GM12878 (cell line): ENCODE measurements around the gene FOXO1. TPM values are rescaled to one million over a fixed set of nuclear protein-coding genes. Genes with fewer than 3 reads are reported as not detected.

Source experiments
- ATAC-seq: fragments of 200-7000 bp; cut with Tn5 transposase; 3 replicates; pipeline ENCODE4 v1.9.1; 2020; ENCODE audit warnings: mild to moderate bottlenecking, moderate library complexity
- BruUV-seq: library from RNA; stranded (reverse); fragments of 400-500 nt; replicated peaks from 2 replicates; lab custom pipeline; 2021; lab: Mats Ljungman, UMichigan
- CTCF ChIA-PET: fragments of 300-600 bp; sonication (Branson Sonifier 250); formaldehyde crosslinking; extraction: SDS; loops from one replicate; lab custom pipeline; 2021; ENCODE audit warnings: inconsistent platforms; lab: Yijun Ruan, JAX
- POLR2A ChIA-PET: fragments of 350-600 bp; formaldehyde crosslinking; extraction: SDS; loops from one replicate; lab custom pipeline; 2021; ENCODE audit warnings: inconsistent platforms; lab: Charles Lee
- RAD21 ChIA-PET: fragments of 300-600 bp; sonication (Branson Sonifier 250); formaldehyde crosslinking; loops from one replicate; lab custom pipeline; 2023; ENCODE audit warnings: antibody characterized with exemption; ENCODE audit not compliant: unreplicated experiment; lab: Charles Lee
- SMC1A ChIA-PET: fragments of 300-600 bp; sonication (Branson Sonifier 250); formaldehyde crosslinking; loops from one replicate; lab custom pipeline; 2023; ENCODE audit not compliant: unreplicated experiment, uncharacterized antibody; lab: Charles Lee
- DNase-seq: peaks from one replicate; pipeline ENCODE4 v3.0.0-alpha.2; 2011; ENCODE audit warnings: low read depth, low spot score
- FAIRE-seq: peaks from 3 replicates; lab custom pipeline; 2011; peaks lifted over from hg19 to GRCh38; lab: Jason Lieb, UNC
- H2AFZ ChIP-seq: 2 replicates; pipeline ENCODE4 v1.6.0; 2011; ENCODE audit warnings: low read depth, low read length, control low read depth; ENCODE audit not compliant: control insufficient read depth
- H3K27ac ChIP-seq: 2 replicates; pipeline ENCODE4 v1.5.1; 2011; ENCODE audit warnings: control low read depth; ENCODE audit not compliant: control insufficient read depth, insufficient read depth
- H3K27me3 ChIP-seq, 2 experiments: replicated peaks in 1 of 2; 2 replicates each; pipeline versions ENCODE4 v1.6.0 to v1.6.1; 2011; ENCODE audit warnings: low read length in 1 of 2; ENCODE audit not compliant: control insufficient read depth in 2 of 2, insufficient read depth in 2 of 2
- H3K36me3 ChIP-seq, 2 experiments: 2 replicates each; pipeline ENCODE4 v1.5.1; 2011; ENCODE audit warnings: low read length in 1 of 2; ENCODE audit not compliant: control insufficient read depth in 2 of 2, insufficient read depth in 2 of 2
- H3K4me1 ChIP-seq: 2 replicates; pipeline ENCODE4 v1.6.1; 2011; ENCODE audit warnings: mild to moderate bottlenecking, low read length, moderate library complexity, mixed read lengths; ENCODE audit not compliant: control insufficient read depth, insufficient read depth
- H3K4me2 ChIP-seq: 2 replicates; pipeline ENCODE4 v1.6.0; 2011; ENCODE audit warnings: control low read depth; ENCODE audit not compliant: control insufficient read depth, insufficient read depth
- H3K4me3 ChIP-seq: fragments of 200-600 bp; sonication (generic); 2 replicates; pipeline ENCODE4 v1.5.1; 2016
- H3K79me2 ChIP-seq: 2 replicates; pipeline ENCODE4 v1.6.0; 2011; ENCODE audit warnings: low read length; ENCODE audit not compliant: control insufficient read depth, insufficient read depth
- H3K9ac ChIP-seq: 2 replicates; pipeline ENCODE4 v1.8.0; 2011; ENCODE audit warnings: low read length, control low read depth, mixed read lengths; ENCODE audit not compliant: control insufficient read depth, insufficient read depth
- H3K9me3 ChIP-seq: replicated peaks from 3 replicates; pipeline ENCODE4 v1.5.1; 2011; ENCODE audit warnings: mild to moderate bottlenecking, low read length; ENCODE audit not compliant: control insufficient read depth, insufficient read depth
- H4K20me1 ChIP-seq: 2 replicates; pipeline ENCODE4 v1.6.0; 2011; ENCODE audit not compliant: control insufficient read depth, insufficient read depth
- HDAC6 ChIP-seq: fragments of 200-600 bp; sonication (generic); IDR thresholded peaks from one replicate; pipeline ENCODE4 v1.8.0; 2017; ENCODE audit warnings: antibody characterized with exemption; ENCODE audit not compliant: unreplicated experiment
- MLLT1 ChIP-seq: fragments of 450-650 bp; IDR thresholded peaks from 2 replicates; pipeline ENCODE4 v1.6.1; 2016; ENCODE audit warnings: mild to moderate bottlenecking
- POLR2A ChIP-seq: IDR thresholded peaks from 2 replicates; pipeline ENCODE4 v1.6.1; 2011; ENCODE audit warnings: low read depth, mild to moderate bottlenecking, low read length
- POLR2AphosphoS5 ChIP-seq: IDR thresholded peaks from 2 replicates; pipeline ENCODE4 v1.6.1; 2011; ENCODE audit warnings: mild to moderate bottlenecking, low read length, inconsistent platforms
- ZNF384 ChIP-seq: IDR thresholded peaks from 2 replicates; pipeline ENCODE4 v1.6.1; 2012; ENCODE audit warnings: low read depth, mild to moderate bottlenecking, low read length, improper control_type of control experiment, borderline replicate concordance
- ZNF622 ChIP-seq: fragments of 450-650 bp; IDR thresholded peaks from 2 replicates; pipeline ENCODE4 v1.6.1; 2017; ENCODE audit warnings: mild to moderate bottlenecking, inconsistent platforms
- WGBS: methylation state at CpG from one replicate; pipeline ENCODE4 v1.1.6; 2016; ENCODE audit warnings: low lambda C conversion rate; ENCODE audit not compliant: insufficient replicate concordance, insufficient coverage; ENCODE audit errors: missing lambda C conversion rate; 5-methylcytosine and 5-hydroxymethylcytosine counted together
- in situ Hi-C: fragments of 300-500 bp; cut with MboI; formaldehyde crosslinking; loops from 9 replicates; pipeline ENCODE4 v1.14.3; 2018; ENCODE audit warnings: mixed read lengths
- intact Hi-C: fragments of 100-400 bp; cut with micrococcal nuclease; formaldehyde crosslinking; loops from one replicate; pipeline ENCODE4 v1.14.2; 2022; ENCODE audit not compliant: unreplicated experiment
- polyA plus RNA-seq, 11 experiments: library from polyadenylated mRNA; depleted of rRNA in 4 of 11; unstranded in 6 of 11; stranded (reverse) in 5 of 11; fragments of >200 nt; fragmentation: Nextera tagmentation in 4 of 11; fragmentation: Illumina TruSeq in 1 of 11; extraction: Ambion mirVana in 4 of 11; extraction: Trizol in 1 of 11; gene quantifications; 1 replicate in 1 of 11; 2 replicates in 10 of 11; pipeline versions ENCODE4 v1.2.1 to v1.2.3, GENCODE V29; 2011 to 2016; ENCODE audit warnings: inconsistent platforms in 2 of 11, missing spikeins in 2 of 11, low read depth in 1 of 11
- total RNA-seq, 4 experiments: library from RNA; depleted of rRNA in 3 of 4; stranded (reverse); fragments of >200 nt in 3 of 4; fragmentation: Illumina TruSeq in 1 of 4; extraction: Trizol in 1 of 4; gene quantifications; 2 replicates each; pipeline versions ENCODE4 v1.2.1 to v1.2.3, GENCODE V29; 2013 to 2021
- TF ChIP-seq, protein P1 (sequence below): IDR thresholded peaks from 2 replicates; pipeline ENCODE4 v1.6.1; 2011; ENCODE audit warnings: borderline replicate concordance, low read depth, mild to moderate bottlenecking, moderate library complexity, low read length; ENCODE audit not compliant: insufficient read depth, poor library complexity, severe bottlenecking

FOXO1 gene
- total and polyA plus RNA-seq, 10 of the 15 experiments (the other 5 are each of a cell fraction or from before 2014, with no cell fraction given): 0.58 to 8.3 (median 0.88) TPM

- TF ChIP-seq, protein P1, sequence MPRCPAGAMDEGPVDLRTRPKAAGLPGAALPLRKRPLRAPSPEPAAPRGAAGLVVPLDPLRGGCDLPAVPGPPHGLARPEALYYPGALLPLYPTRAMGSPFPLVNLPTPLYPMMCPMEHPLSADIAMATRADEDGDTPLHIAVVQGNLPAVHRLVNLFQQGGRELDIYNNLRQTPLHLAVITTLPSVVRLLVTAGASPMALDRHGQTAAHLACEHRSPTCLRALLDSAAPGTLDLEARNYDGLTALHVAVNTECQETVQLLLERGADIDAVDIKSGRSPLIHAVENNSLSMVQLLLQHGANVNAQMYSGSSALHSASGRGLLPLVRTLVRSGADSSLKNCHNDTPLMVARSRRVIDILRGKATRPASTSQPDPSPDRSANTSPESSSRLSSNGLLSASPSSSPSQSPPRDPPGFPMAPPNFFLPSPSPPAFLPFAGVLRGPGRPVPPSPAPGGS: no peak
- TF ChIP-seq ZNF622: no peak
- TF ChIP-seq, all 136 proteins: peak for 0
Observed at GRCh38 chr13:40571338-40571963, 95.0 kb downstream of the FOXO1 start (continued).

DNA sequence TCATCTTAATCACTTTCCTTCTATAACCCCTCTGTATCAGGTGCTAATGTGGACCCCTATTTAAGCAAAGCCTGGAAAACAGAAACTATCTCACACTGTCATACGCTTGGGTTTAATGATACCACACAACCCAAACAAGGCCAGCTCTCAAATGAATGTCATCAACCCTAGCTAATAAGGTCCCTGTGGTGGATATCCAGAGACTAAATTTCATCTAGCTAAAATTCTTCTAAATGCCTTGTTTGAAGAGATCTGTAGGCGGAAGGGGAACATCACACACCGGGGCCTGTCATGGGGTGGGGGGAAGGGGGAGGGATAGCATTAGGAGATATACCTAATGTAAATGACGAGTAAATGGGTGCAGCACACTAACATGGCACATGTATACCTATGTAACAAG is 95.5 kb downstream of the FOXO1 start:
- Histone ChIP-seq H3K79me2 (no peaks in the 10 kb centered on the region; the same call in none of the 2 replicates), H3K4me2 (no peak overlapping the region), H3K36me3 (no peaks in the 10 kb centered on the region), H3K9ac (no peak overlapping the region), H3K27ac (no peak overlapping the region), H3K4me1 (no peaks in the 10 kb centered on the region; the same call in 1 of the 2 replicates), H3K4me3 (no peak overlapping the region), H3K9me3 (no peaks in the 10 kb centered on the region), H3K27me3 (no peaks in the 10 kb centered on the region), H4K20me1 (no peaks in the 10 kb centered on the region; the same call in 1 of the 2 replicates), H2AFZ (no peak overlapping the region)
- ChIA-PET POLR2A (no interaction called here), CTCF (interaction anchor here (0.8 kb wide), 2 partner anchors 9 to 11 kb away, joined by 3 read pairs; no protein-coding TSS in a partner anchor), RAD21 (no interaction called here), SMC1A (interaction anchor here (1.0 kb wide), 1 partner anchor 157 kb away, joined by 3 read pairs; no protein-coding TSS in a partner anchor)
- TF ChIP-seq, protein P1: no peak
- TF ChIP-seq POLR2A (no peak), HDAC6 (no peak), POLR2AphosphoS5 (no peak), MLLT1 (no peak), ZNF384 (no peak)
- no peak; the same call in 2 of the 3 replicates for ATAC-seq
- no TSS peak for BruUV-seq
- WGBS: 67% methylated on average over 4 of the region's 4 CpGs
- in situ Hi-C loops: no loop called here
- intact Hi-C loops: no loop called here
- no peak for FAIRE-seq
- DNase-seq: no peak
